HuH-7.5 (cell line): Measurements from ENCODE around the gene PDPK1.
A peak's percentile ranks its signal among the peaks of the same experiment; 100 is the strongest.

Source experiments
- DNase-seq: peaks from one replicate; pipeline ENCODE4 v3.0.0; 2011; ENCODE audit warnings: low spot score

Gene PDPK1

GRCh38 chr16:2507052-2507659, 30.7 kb upstream of the PDPK1 start:
- no peak for DNase-seq

- DNase-seq: no peak
These were observed 30.2 kb upstream of the PDPK1 start for GRCh38 chr16:2507665-2508064.

- DNase-seq: no peak
These were observed 29.0 kb upstream of the PDPK1 start for GRCh38 chr16:2508722-2509400.

- no peak for DNase-seq
These were observed 26.6 kb upstream of the PDPK1 start for GRCh38 chr16:2511128-2511800.

- no peak for DNase-seq
These were observed 25.7 kb upstream of the PDPK1 start for GRCh38 chr16:2511996-2512734.

- DNase-seq: no peak
These were observed 25.0 kb upstream of the PDPK1 start for GRCh38 chr16:2512735-2513404.

GRCh38 chr16:2513405-2514332, 24.2 kb upstream of the PDPK1 start, which contains the start of gene ATP6V0C:
TSS of gene ATP6V0C (plus strand) at chr16:2513952. CDS start at chr16:2514104, 152 bp downstream.
- DNase-seq: peak; percentile 91

- DNase-seq: no peak
These were observed 23.3 kb upstream of the PDPK1 start for GRCh38 chr16:2514333-2515179.

GRCh38 chr16:2515180-2515851, 22.5 kb upstream of the PDPK1 start:
- no peak for DNase-seq

GRCh38 chr16:2516391-2517240, 21.2 kb upstream of the PDPK1 start:
- DNase-seq: no peak

- DNase-seq: no peak
These were observed 19.7 kb upstream of the PDPK1 start for GRCh38 chr16:2517954-2518605.

GRCh38 chr16:2518823-2519710, 18.8 kb upstream of the PDPK1 start:
- DNase-seq: no peak

- DNase-seq: no peak
These were observed 18.1 kb upstream of the PDPK1 start for GRCh38 chr16:2519711-2520080.

GRCh38 chr16:2520097-2520783, 17.6 kb upstream of the PDPK1 start, which contains the start of gene AMDHD2:
TSS of gene AMDHD2 (plus strand) at chr16:2520371. CDS start at chr16:2520459, 88 bp downstream.
- DNase-seq: peak; percentile 96

- DNase-seq: peak; percentile 70
These were observed 16.9 kb upstream of the PDPK1 start for GRCh38 chr16:2520784-2521531.
